Measurements from ENCODE around the gene CTXN3.

DNA sequence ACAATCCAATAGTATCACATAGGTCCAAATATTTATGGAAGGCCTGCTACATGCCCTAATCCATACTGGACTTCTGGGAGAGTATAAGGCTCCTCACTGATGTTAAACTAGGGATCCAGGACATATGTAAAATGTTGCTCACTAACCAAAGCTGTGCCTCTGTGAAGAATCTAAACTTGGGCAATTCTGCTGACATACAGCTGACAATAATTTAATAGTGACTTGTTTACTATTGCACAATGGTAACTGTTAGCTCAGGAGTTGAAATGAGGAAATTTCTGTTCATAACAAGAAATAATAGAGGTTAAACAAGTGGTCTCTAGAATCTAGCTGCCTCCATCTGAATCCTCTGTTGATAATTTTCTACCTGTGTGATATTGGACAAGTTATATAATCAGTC lies 14.9 kb upstream of the CTXN3 start:
- TF ChIP-seq, protein P1, sequence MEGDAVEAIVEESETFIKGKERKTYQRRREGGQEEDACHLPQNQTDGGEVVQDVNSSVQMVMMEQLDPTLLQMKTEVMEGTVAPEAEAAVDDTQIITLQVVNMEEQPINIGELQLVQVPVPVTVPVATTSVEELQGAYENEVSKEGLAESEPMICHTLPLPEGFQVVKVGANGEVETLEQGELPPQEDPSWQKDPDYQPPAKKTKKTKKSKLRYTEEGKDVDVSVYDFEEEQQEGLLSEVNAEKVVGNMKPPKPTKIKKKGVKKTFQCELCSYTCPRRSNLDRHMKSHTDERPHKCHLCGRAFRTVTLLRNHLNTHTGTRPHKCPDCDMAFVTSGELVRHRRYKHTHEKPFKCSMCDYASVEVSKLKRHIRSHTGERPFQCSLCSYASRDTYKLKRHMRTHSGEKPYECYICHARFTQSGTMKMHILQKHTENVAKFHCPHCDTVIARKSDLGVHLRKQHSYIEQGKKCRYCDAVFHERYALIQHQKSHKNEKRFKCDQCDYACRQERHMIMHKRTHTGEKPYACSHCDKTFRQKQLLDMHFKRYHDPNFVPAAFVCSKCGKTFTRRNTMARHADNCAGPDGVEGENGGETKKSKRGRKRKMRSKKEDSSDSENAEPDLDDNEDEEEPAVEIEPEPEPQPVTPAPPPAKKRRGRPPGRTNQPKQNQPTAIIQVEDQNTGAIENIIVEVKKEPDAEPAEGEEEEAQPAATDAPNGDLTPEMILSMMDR (optimal IDR thresholded peaks at IDR 0.05 in 1 of 3, IDR thresholded peaks at IDR 0.05 in 1 of 3, conservative IDR thresholded peaks at IDR 0.05 in 1 of 3; ENCODE audit: extremely low read depth in 1 of 3, insufficient read depth in 2 of 3, low read length in 3 of 3): no peak
- TF ChIP-seq EZH2 (IDR thresholded peaks at IDR 0.05; ENCODE audit: low read length): no peak
